GM19372 (cell line): Measurements from ENCODE around the gene HMCN2.
"Not testable (repeated sequence)": the region's sequence is repeated elsewhere in the genome, so short reads cannot be mapped to it uniquely, and the experiment has no call there.

Experiments
- ATAC-seq: cut with Tn5 transposase; IDR thresholded peaks from one replicate; pipeline ENCODE4 v1.9.1; 2021; ENCODE audit warnings: mild to moderate bottlenecking, low read depth, moderate library complexity; ENCODE audit not compliant: unreplicated experiment

The HMCN2 gene

DNA sequence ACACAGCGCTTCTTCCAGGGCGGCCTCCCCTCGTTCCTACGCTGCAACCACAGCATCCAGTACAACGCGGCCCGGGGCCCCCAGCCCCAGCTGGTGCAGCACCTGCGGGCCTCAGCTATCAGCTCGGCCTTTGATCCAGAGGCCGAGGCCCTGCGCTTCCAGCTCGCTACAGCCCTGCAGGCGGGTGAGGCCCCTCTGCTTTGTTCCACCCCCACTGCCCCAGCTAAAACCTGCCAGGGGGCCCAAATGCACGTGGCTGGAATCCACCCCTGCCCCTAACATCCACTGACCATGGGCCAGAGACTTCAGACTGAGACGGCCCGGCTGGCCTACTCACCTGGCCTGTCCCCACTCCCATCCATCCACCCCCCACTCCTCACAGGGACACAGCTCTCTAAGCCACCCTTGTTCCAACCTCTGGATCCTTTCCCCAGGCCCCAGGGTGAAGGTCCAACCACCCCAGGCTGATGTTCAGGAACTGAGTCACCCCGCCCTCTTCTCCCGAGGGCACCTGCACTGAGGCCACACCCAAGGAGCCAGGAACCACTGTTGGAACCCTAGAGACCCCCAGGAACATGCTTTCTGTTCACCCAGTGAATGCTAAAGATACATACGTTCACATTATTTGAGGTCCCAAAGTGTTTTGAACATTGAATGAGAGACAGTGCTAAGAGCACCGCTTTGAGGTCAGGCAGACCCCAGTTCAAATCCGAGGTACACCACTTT lies 160.3 kb downstream of the HMCN2 start:
- no peak for ATAC-seq

DNA sequence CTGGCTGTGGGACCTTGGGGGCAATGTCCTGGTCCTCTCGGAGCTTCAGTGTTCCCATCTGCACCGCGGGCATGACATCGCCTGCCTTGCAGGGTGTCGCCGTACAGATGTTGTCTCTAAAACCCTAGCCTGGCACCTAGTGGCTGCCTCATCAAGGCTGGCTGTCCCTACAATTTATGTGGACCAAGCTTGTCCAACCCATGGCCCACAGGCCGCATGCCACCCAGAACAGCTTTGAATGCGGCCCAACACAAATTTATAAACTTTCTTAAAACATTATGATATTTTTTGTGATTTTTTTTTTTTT lies 160.9 kb downstream of the HMCN2 start:
- ATAC-seq: no peak

DNA sequence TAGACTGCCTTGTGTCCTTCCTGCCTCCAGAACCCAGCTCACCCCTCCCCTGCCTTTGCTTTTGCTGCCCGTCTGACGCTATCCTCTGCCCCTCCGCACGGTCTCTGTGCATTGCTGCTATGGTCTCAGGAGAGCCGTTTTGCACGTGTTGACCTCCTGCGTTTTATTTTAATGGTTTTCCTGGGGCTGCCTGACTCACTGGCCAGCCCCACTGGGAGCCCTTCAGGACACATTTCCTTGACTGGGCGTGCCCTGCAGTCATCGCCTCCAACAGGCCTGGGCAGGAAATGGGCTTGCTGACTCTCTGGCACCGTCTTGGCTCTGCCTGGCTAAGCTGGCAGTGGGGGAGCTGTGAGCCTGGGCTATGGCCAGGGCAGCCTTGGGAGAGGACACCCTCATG lies 161.3 kb downstream of the HMCN2 start:
- ATAC-seq: no peak

DNA sequence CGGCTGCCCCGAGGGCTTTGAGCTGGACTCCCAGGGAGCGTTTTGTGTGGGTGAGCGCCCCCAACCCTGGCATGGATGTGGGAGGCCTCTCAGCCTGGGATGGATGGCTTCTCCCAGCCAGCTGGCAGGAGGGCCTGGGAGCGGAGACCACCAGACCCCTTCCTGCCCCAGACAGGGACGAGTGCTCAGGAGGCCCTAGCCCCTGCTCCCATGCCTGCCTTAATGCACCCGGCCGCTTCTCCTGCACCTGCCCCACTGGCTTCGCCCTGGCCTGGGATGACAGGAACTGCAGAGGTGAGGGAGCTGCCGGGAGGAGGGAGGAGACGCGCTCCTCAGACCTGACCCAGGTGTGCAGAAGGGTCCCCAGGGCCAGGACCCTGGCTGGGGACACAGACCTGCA lies 161.8 kb downstream of the HMCN2 start:
- ATAC-seq: no peak

DNA sequence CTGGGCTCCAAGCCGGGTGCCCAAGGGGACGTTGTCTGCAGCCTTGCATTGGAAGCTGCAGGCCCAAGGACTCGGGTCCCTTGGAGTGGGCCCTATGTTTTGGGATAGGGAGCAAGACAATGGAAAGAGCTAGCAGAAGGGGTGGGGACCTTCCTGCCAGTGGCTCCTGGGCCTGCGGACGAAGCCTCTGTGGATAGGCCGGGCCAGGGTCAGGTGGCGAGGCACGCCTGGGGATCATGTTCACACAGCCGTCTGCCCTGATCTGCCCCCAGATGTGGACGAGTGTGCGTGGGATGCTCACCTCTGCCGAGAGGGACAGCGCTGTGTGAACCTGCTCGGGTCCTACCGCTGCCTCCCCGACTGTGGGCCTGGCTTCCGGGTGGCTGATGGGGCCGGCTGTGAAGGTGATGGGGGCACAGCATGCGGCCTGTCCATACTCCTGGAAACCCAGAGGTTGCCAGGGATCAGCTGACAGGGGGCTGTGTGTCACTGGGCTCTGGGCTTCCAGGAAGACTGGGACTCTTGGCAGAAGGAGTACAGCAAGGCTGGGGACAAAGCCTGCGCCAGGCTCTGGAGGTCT lies 162.6 kb downstream of the HMCN2 start:
- ATAC-seq: no peak

DNA sequence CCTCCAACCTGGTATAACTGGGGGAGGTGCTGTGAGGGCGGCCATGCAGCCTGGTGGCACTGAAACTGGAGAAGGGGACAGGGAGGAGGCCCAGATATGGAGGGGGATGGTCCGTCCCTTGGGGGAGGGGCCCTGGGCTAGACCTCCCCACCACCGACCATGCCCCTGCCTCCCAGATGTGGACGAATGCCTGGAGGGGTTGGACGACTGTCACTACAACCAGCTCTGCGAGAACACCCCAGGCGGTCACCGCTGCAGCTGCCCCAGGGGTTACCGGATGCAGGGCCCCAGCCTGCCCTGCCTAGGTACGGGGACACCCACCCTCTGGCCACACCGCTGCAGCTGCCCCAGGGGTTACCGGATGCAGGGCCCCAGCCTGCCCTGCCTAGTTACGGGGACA lies 163.8 kb downstream of the HMCN2 start:
- no peak for ATAC-seq

DNA sequence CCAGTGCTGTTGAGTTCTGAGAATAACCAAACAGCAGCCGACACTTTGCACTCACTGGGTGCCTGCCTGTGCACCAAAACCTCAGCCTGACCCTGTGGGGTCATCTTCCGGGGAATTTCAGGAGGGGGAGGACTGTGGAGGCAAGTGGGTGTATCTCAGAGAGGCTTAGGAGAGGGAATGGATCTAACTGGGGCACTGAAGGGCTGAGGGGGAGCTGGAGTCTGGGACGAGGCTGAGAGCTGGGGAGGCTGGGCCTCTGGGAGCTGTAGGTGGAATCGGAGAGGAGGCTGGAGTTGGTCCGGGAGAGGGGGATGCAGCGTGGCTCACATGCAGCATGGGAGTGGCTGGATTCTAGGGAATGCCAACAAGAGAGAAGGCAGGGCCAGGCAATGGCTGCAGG lies 164.3 kb downstream of the HMCN2 start:
- ATAC-seq: no peak

DNA sequence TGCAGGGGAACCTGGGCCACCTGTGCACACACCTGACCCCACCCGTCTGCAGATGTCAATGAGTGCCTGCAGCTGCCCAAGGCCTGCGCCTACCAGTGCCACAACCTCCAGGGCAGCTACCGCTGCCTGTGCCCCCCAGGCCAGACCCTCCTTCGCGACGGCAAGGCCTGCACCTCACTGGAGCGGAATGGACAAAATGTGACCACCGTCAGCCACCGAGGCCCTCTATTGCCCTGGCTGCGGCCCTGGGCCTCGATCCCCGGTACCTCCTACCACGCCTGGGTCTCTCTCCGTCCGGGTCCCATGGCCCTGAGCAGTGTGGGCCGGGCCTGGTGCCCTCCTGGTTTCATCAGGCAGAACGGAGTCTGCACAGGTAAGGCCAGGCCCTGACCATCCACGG lies 164.7 kb downstream of the HMCN2 start:
- no peak for ATAC-seq

DNA sequence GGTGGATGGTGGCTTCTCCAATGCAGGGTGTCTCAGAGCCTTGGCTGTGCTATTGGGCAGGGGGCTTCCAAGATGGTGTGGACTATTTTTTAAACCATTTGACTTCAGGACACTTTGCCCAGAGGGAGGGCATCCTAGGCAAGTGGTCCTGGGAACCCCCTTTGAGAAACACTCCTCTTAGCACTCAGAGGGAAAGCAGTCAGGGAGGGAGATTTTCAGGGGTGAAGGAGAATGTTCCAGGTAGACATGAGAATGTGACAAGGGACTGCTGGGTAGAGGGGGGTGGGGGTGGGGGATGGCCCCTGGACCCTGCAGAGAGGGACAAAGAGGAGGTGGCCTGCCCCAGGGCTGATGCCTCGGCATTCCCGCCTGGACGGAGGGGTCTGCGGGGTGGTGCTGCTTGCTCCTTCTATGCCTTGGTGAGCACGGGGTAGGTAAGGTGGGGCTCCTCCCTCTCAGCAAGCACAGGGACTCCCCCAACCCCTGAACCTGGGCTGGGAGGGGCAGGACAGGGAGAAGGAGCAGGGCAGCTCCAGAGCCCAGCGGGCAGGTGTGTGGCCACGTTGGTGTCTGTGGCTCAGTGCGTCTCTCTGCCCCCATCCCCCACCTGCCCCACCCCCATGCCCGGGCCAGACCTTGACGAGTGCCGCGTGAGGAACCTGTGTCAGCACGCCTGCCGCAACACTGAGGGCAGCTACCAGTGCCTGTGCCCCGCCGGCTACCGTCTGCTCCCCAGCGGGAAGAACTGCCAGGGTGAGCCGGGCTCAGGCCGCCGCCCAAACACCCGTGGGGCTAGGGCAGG lies 165.4 kb downstream of the HMCN2 start:
- no peak for ATAC-seq

DNA sequence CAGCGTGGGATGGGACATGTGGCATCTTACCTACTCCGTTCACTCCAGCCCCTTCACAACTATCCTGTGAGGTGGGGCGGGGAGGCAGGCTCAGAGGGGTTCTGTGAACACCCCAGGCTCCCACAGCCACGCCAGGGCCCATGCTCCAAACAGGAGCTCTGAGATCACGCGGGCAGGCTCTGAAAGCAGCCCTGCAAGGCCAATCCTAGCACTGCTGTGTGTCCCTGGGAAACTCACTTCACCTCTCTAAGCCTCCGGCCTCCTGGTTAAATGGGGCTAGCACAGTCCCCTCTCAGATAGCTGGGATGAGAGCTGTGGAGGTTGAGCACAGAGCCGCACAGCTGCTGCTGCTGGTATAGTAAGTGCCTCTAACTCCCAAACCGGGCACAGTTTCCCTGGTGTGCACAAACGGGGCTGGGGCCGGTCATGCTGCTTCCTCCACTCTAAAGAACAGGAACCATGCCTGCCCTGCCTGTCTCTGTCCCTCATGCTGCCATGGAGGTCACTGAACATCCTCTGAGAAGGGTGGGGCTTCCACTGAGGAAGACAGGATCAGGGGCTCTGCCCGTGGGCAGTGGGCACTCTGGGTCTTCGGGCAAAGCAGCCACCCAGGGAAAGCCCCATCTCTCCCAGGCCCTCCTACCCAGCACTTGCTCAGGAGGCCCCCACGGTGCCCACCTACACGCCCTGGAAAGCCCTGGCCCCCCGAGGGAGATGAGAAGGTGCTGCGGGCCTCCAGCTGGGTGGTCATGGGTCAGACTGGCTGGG lies 166.2 kb downstream of the HMCN2 start:
- ATAC-seq: no peak

DNA sequence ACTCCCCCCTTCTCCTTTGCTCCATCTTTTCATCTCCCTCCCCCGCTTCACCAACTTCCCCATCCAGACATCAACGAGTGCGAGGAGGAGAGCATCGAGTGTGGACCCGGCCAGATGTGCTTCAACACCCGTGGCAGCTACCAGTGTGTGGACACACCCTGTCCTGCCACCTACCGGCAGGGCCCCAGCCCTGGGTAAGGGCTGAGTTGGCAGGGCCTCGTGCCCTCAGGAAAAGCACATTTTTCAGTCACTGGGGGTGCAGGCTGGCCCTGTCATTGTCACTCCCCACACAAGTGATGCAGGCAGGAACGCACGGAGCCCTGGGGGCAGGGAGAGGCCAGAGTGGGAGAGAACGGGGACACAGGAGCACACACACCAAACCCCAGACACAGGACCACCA lies 166.8 kb downstream of the HMCN2 start:
- ATAC-seq: no peak

DNA sequence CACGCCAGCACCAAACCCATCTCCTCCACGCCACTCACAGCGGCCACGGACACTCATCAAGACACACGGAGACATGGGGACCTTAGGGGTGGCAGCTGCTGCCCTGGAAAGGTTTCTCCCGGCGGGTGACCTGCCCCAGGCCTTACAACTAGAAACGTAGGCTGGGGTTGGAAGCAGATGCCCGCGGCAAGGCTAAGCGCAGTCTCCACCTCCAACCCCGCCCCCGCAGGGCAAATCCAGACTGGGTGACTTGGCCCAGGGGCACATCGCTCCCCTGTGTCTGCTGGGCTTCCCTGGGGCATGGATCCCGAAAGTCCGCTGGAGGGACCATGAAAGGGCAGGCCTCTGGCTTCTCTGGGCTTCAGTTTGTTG lies 167.2 kb downstream of the HMCN2 start:
- ATAC-seq: no peak

DNA sequence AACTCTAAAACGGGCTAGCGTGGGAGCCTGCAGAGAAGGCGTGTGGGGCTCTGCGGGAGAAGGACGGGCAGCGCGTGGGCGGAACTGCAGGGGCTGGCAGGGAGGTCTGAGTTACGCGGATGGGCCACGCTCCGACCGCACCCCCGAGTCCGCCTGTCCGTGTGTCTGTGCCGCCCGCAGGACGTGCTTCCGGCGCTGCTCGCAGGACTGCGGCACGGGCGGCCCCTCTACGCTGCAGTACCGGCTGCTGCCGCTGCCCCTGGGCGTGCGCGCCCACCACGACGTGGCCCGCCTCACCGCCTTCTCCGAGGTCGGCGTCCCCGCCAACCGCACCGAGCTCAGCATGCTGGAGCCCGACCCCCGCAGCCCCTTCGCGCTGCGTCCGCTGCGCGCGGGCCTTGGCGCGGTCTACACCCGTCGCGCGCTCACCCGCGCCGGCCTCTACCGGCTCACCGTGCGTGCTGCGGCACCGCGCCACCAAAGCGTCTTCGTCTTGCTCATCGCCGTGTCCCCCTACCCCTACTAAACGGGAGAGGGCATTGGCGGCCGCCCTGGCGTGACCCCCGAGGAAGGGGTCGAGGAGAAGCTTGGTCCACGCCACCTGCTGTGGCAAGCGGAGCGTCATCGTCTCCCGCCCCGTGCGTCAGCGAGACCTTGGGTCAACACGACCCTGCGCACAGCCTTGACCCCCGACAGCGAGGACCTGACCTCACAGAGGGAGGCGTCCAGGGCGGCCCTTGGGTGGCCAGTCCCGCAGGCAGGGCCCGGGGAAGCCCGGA lies 167.8 kb downstream of the HMCN2 start:
- ATAC-seq: no peak

DNA sequence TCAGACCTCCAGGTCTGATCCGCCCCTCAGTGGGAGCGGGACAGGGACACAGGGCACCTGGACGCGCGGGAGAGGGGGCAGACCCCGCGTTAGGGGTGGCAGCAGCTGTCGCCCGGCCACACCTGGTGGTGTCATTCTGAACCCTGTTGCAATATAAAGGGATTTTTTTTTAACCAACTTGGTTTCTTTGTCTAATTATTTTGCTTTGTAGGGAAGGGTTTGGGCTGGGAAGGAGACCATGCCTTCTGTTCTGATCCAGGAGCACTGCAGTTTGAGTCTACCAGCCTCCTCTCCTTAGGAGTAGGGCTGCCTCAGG lies 168.3 kb downstream of the HMCN2 start:
- no peak for ATAC-seq

DNA sequence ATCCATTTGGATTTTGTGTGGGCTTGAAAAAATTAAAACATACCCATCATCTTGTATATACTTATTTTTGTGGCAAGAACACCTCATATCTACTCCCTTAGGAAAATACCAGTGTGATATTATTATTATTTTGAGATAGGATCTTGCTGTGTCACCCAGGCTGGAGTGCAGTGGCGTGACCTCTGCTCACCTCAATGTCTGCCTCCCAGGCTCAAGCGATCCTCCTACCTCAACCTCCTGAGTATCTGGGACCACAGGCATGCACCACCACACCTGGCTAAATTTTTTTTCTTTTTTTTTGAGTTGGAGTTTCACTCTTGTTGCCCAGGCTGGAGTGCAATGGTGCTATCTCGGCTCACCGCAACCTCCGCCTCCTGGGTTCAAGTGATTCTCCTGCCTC lies 169.1 kb downstream of the HMCN2 start:
- ATAC-seq: not testable (repeated sequence)

DNA sequence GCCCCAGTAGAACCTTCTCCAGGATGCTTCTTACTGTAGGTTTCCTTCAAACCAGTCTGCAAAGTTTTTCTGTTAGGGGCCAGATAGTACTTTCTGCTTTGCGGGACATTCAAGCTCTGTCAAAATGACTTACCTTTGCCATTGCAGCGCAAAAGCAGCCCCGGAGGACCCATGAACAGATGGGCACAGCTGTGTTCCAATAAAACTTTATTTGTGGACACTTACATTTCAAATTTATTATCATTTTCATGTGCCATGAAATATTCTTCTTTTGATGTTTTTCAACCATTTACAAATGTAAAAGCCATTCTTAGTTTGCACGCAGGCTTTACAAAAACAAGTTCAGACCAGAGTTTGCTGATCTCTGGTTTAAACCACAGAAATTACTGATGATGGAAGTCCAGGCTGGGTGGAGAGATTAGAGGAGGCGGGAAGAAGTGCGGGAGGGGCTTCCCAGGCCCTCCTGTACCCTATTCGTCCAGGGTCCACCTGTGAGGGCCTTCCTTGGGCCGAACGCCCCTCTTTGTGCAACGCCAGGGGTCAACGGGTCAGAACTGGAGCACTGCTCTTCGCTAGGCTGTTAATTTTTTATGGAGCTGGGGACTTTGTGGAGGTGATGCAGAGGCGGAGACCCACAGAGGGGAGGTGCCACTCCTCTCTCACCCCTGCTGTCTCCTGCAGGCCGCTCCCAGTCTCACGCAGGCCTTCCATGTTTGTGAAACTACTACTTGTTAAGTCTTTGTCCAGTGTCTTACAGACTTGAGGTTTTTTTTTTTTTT lies 171.6 kb downstream of the HMCN2 start:
- no peak for ATAC-seq

DNA sequence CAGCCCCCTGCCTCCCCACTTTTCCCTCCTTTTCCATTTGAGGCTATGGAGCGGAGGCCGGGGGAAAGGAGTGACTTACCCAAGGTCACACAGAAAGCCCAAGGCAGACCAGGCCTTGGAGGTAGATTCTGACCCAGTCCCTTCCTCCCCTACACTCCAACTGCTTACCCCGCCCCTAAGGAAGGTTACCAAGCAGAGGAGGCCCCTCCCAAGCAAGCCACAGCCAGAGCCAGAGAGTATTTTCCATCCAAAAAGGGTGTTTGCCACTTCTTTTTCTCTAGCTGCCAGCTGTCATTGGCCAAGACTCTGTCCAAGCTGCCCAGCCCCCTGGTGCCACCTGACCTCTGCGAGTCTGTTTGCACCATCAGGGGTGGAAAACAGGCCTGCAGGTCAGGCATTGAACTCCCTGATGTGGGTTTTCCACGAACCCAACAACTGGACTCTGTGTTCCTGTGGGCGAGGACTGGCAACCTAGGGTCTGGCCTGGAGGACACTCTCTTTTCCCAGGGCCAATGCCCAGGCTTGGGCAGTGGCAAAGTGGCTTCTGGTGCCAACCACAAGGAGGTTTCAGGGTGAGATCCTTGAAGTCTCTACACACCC lies 172.9 kb downstream of the HMCN2 start:
- ATAC-seq: no peak

DNA sequence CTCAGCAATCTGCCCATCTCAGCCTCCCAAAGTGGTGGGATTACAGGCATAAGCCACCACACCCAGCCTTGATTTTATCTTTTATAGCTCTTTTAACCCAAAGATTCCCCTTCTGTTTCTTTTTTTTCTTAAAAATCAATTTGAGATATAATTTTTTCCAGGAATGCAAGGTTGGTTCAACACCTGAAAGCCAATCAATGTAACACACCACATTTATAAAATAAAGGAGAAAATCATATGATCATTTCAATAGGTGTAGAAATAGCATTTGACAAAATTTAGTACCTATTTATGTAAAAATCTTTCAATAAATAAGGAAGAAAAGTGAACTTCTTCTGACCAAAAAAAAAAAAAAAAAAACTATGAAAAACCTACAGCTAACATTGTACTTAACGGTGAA lies 175.5 kb downstream of the HMCN2 start:
- no peak for ATAC-seq

DNA sequence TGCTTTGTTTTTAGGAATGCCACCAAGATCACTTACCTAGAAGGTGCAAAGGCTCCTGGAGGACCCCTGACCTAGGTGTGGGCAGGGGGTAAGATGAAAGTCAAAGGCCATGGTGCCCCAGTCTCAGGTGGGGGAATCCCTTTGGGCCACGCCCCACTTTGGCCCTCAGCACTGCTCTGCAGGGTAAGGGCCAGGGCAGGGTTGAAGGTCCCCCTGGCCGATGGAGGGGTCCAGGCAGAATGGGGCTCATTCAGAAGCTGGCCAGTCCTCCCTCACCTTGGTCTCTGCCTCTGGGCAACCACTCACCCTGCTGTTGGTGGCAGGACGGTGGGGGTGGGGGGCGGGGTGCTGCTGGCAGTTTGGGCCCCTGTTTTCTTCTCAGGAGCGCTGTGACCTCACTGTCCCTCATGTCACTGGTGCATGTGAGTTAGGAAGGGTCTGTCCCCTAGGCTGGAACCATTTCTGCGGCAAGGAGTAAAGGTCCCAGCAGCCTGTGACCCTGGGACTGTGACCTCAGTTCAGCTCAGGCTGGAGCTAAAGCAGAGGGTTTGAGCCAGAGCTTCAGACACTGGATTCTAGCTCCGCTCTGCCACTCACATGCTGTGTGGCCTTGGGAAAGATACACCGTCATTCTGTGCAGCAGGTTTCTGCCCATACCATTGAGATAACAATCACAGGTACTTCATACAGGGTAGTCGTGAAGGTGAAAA lies 177.3 kb downstream of the HMCN2 start:
- no peak for ATAC-seq
